ENCODE data around the gene GOLGA7B. TPM values are rescaled to one million over a fixed set of nuclear protein-coding genes. Genes with fewer than 3 reads are reported as not detected.

The GOLGA7B gene
- total and polyA plus RNA-seq, 2 of the 4 experiments (the other 2 are of a cell fraction): not detected

GRCh38 chr10:97868134-97868685 lies 18.6 kb downstream of the GOLGA7B start:
- Histone ChIP-seq H2BK20ac (ENCODE audit: low read depth, low read length) (no peak overlapping the region), H3K9me3 (ENCODE audit: control insufficient read depth, insufficient read depth, low read length) (no peaks in the 10 kb centered on the region), H2BK120ac (ENCODE audit: low read depth, low read length) (no peak overlapping the region), H3K36me3 (ENCODE audit: control insufficient read depth, insufficient read depth, low read length) (no peaks in the 10 kb centered on the region), H3K56ac (ENCODE audit: extremely low read depth, insufficient read depth, low read length) (no peak overlapping the region), H2BK15ac (ENCODE audit: low read depth, low read length) (no peak overlapping the region), H3K4me3 (ENCODE audit: insufficient read depth, low read depth, low read length) (no peak overlapping the region), H2BK5ac (ENCODE audit: low read depth, low read length, poor library complexity, severe bottlenecking) (no peak overlapping the region), H3K18ac (ENCODE audit: low read depth, low read length) (no peak overlapping the region), H4K5ac (ENCODE audit: low read depth, low read length) (no peak overlapping the region), H2AK9ac (replicated peaks; ENCODE audit: low read depth, low read length, poor library complexity) (no peak overlapping the region), H4K91ac (ENCODE audit: insufficient read depth, low read depth, low read length) (no peak overlapping the region), H3K14ac (replicated peaks; ENCODE audit: low read depth, low read length) (no peak overlapping the region), H3K9me1 (ENCODE audit: insufficient read depth, low read length) (no peaks in the 10 kb centered on the region), H3K27me3 (ENCODE audit: control insufficient read depth, insufficient read depth, low read length) (peaks cover 46% of the 10 kb centered on the region), H3K9ac (ENCODE audit: low read depth, low read length) (no peak overlapping the region), H3K4me2 (ENCODE audit: low read depth, low read length) (no peak overlapping the region), H3K4ac (ENCODE audit: low read depth, low read length) (no peak overlapping the region), H4K20me1 (ENCODE audit: insufficient read depth, low read length) (no peaks in the 10 kb centered on the region), H3K27ac (ENCODE audit: insufficient read depth, low read length) (no peak overlapping the region), H3K4me1 (ENCODE audit: control insufficient read depth, insufficient read depth, low read length) (no peaks in the 10 kb centered on the region), H4K8ac (ENCODE audit: low read depth in 2 of 2, low read length in 2 of 2) (no peak overlapping the region), H3K79me1 (ENCODE audit: low read depth in 1 of 2, low read length in 2 of 2) (no peaks in the 10 kb centered on the region), H2AFZ (replicated peaks; ENCODE audit: low read length, poor library complexity) (no peak overlapping the region), H2AK5ac (ENCODE audit: low read depth, low read length) (no peak overlapping the region), H3K23ac (ENCODE audit: low read depth, low read length) (no peak overlapping the region)
- no CpG with 5 or more reads among the region's 4 CpGs for WGBS, 2 experiments (ENCODE audit: extremely low coverage in 2 of 2, insufficient read length in 1 of 2)
- no TSS peak for BruUV-seq (replicated peaks)
- ATAC-seq (ENCODE audit: low read depth) (no peak), DNase-seq (no peak)
- dilution Hi-C loops (cut with HindIII; ENCODE audit: low sequenced_read_pairs, unreplicated experiment): no loop called here
- in situ Hi-C loops (cut with MboI; ENCODE audit: low sequenced_read_pairs): no loop called here
- no peak for TF ChIP-seq ELK1 (IDR thresholded peaks at IDR 0.05; ENCODE audit: borderline replicate concordance, low read depth, low read length)
- TF ChIP-seq RFX5 (IDR thresholded peaks at IDR 0.05; ENCODE audit: low read depth, low read length): no peak
- TF ChIP-seq FOS (IDR thresholded peaks at IDR 0.05; ENCODE audit: low read depth, low read length): no peak
- no peak for TF ChIP-seq RAD21 (IDR thresholded peaks at IDR 0.05; ENCODE audit: low read length)
- no peak for TF ChIP-seq SMC3 (IDR thresholded peaks at IDR 0.05; ENCODE audit: low read depth, low read length)
- TF ChIP-seq CHD1 (IDR thresholded peaks at IDR 0.05; ENCODE audit: low read depth, low read length): no peak
- no peak for TF ChIP-seq RCOR1 (IDR thresholded peaks at IDR 0.05; ENCODE audit: insufficient replicate concordance, low read length)
- no peak for TF ChIP-seq CEBPB (IDR thresholded peaks at IDR 0.05; ENCODE audit: low read depth, low read length)
- no peak for TF ChIP-seq BHLHE40 (IDR thresholded peaks at IDR 0.05; ENCODE audit: low read depth, low read length)
- TF ChIP-seq MXI1 (IDR thresholded peaks at IDR 0.05; ENCODE audit: borderline replicate concordance, low read depth, low read length): no peak
- TF ChIP-seq, protein P1, sequence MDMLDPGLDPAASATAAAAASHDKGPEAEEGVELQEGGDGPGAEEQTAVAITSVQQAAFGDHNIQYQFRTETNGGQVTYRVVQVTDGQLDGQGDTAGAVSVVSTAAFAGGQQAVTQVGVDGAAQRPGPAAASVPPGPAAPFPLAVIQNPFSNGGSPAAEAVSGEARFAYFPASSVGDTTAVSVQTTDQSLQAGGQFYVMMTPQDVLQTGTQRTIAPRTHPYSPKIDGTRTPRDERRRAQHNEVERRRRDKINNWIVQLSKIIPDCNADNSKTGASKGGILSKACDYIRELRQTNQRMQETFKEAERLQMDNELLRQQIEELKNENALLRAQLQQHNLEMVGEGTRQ (IDR thresholded peaks at IDR 0.05; ENCODE audit: low read depth, low read length): no peak
- TF ChIP-seq POLR2A (IDR thresholded peaks at IDR 0.05; ENCODE audit: low read depth, low read length): no peak
- no peak for TF ChIP-seq MAZ (IDR thresholded peaks at IDR 0.05; ENCODE audit: borderline replicate concordance, low read depth, low read length)
- TF ChIP-seq NFE2L2 (IDR thresholded peaks at IDR 0.05; ENCODE audit: low read depth, low read length): no peak
- TF ChIP-seq, protein P2, sequence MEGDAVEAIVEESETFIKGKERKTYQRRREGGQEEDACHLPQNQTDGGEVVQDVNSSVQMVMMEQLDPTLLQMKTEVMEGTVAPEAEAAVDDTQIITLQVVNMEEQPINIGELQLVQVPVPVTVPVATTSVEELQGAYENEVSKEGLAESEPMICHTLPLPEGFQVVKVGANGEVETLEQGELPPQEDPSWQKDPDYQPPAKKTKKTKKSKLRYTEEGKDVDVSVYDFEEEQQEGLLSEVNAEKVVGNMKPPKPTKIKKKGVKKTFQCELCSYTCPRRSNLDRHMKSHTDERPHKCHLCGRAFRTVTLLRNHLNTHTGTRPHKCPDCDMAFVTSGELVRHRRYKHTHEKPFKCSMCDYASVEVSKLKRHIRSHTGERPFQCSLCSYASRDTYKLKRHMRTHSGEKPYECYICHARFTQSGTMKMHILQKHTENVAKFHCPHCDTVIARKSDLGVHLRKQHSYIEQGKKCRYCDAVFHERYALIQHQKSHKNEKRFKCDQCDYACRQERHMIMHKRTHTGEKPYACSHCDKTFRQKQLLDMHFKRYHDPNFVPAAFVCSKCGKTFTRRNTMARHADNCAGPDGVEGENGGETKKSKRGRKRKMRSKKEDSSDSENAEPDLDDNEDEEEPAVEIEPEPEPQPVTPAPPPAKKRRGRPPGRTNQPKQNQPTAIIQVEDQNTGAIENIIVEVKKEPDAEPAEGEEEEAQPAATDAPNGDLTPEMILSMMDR (conservative IDR thresholded peaks at IDR 0.05; ENCODE audit: low read depth, low read length): no peak
- no peak for TF ChIP-seq MAFK (IDR thresholded peaks at IDR 0.05; ENCODE audit: low read depth, low read length)
- intact Hi-C loops (cut with micrococcal nuclease): no loop called here
- POLR2A ChIA-PET (ENCODE audit: unreplicated experiment): interaction anchor here (0.6 kb wide), 1 partner anchor 44 kb away, joined by 3 read pairs; no protein-coding TSS in a partner anchor
- CTCF ChIA-PET: interaction anchor here (1.0 to 1.9 kb wide), 2 partner anchors 57 to 76 kb away, joined by 3 to 12 read pairs; no protein-coding TSS in a partner anchor
